HCT116 (cell line): ENCODE results near the gene ARHGEF10L. TPM values are rescaled to one million over a fixed set of nuclear protein-coding genes. Genes with fewer than 3 reads are reported as not detected.

Experiments
- ATAC-seq: fragments of 200-7000 bp; cut with Tn5 transposase; 2 replicates; pipeline ENCODE4 v1.9.1; 2020; ENCODE audit warnings: mild to moderate bottlenecking, moderate library complexity
- BruUV-seq: library from RNA; stranded (reverse); fragments of 400-500 nt; replicated peaks from 2 replicates; lab custom pipeline; 2021; lab: Mats Ljungman, UMichigan
- CTCF ChIA-PET: fragments of 300-600 bp; sonication (Branson Sonifier 250); formaldehyde crosslinking; loops from one replicate; lab custom pipeline; 2021; ENCODE audit warnings: antibody characterized with exemption; lab: Charles Lee
- POLR2A ChIA-PET: fragments of 300-600, 350-600 bp; sonication (Branson Sonifier 250); formaldehyde crosslinking; loops from one replicate; lab custom pipeline; 2021; ENCODE audit warnings: antibody characterized with exemption; lab: Charles Lee
- RAD21 ChIA-PET, 2 experiments: fragments of 300-600 bp; sonication (Branson Sonifier 250); formaldehyde crosslinking; loops; one replicate each; lab custom pipeline; 2023; ENCODE audit warnings: low total read pairs in 2 of 2; ENCODE audit not compliant: uncharacterized antibody in 2 of 2, unreplicated experiment in 2 of 2, low non-redundant PET in 1 of 2; lab: Charles Lee
- DNase-seq: peaks from one replicate; pipeline ENCODE4 v3.0.0-alpha.2; 2010; ENCODE audit warnings: low read depth, low spot score
- H2AFZ ChIP-seq: fragments of 200-600 bp; shearing (Covaris generic), sonication (generic); 2 replicates; pipeline ENCODE4 v1.6.1; 2017; ENCODE audit warnings: low read depth, mixed run types, mixed read lengths, antibody characterized with exemption, low read length; ENCODE audit not compliant: poor library complexity, severe bottlenecking
- H3K27ac ChIP-seq: 2 replicates; pipeline ENCODE4 v1.5.1; 2012; ENCODE audit warnings: low read depth, low read length
- H3K27me3 ChIP-seq: fragments of 200-600 bp; sonication (generic); 2 replicates; pipeline ENCODE4 v1.6.1; 2016; ENCODE audit warnings: mixed run types, low read length, mixed read lengths; ENCODE audit not compliant: insufficient read depth
- H3K36me3 ChIP-seq, 2 experiments: fragments of 200-500 bp in 1 of 2; fragments of 200-600 bp in 1 of 2; sonication (Bioruptor generic) in 1 of 2; sonication (generic) in 1 of 2; 2 replicates each; pipeline versions ENCODE4 v1.5.1 to v1.6.1; 2014 to 2016; ENCODE audit warnings: low read length in 2 of 2, inconsistent platforms in 1 of 2, mixed read lengths in 1 of 2, mixed run types in 1 of 2; ENCODE audit not compliant: insufficient read depth in 2 of 2, control insufficient read depth in 1 of 2
- H3K4me1 ChIP-seq, 2 experiments: fragments of 200-600 bp in 1 of 2; sonication (generic) in 1 of 2; 2 replicates each; pipeline versions ENCODE4 v1.5.1 to v1.6.1; 2012 to 2017; ENCODE audit warnings: low read length in 2 of 2, inconsistent platforms in 1 of 2, mild to moderate bottlenecking in 1 of 2, mixed read lengths in 1 of 2, mixed run types in 1 of 2, moderate library complexity in 1 of 2; ENCODE audit not compliant: insufficient read depth in 2 of 2, control insufficient read depth in 1 of 2
- H3K4me2 ChIP-seq: fragments of 200-600 bp; sonication (generic); 2 replicates; pipeline ENCODE4 v1.6.1; 2017; ENCODE audit warnings: mixed run types, low read length, mixed read lengths
- H3K4me3 ChIP-seq, 2 experiments: fragments of 200-600 bp in 1 of 2; sonication (generic) in 1 of 2; replicated peaks in 1 of 2; 2 replicates each; pipeline ENCODE4 v1.5.1; 2011 to 2016; ENCODE audit warnings: low read length in 2 of 2, control low read depth in 1 of 2, low read depth in 1 of 2, mild to moderate bottlenecking in 1 of 2, mixed read lengths in 1 of 2, mixed run types in 1 of 2
- H3K79me2 ChIP-seq: fragments of 200-600 bp; sonication (generic); 2 replicates; pipeline ENCODE4 v1.6.1; 2017; ENCODE audit warnings: mild to moderate bottlenecking, mixed run types, low read length, moderate library complexity, mixed read lengths; ENCODE audit not compliant: insufficient read depth
- H3K9ac ChIP-seq: fragments of 200-600 bp; sonication (generic); 2 replicates; pipeline ENCODE4 v1.6.1; 2016; ENCODE audit warnings: low read length, mixed read lengths
- H3K9me2 ChIP-seq: fragments of 200-600 bp; sonication (generic), shearing (Covaris generic); 2 replicates; pipeline ENCODE4 v1.6.1; 2017; ENCODE audit warnings: mixed run types, mild to moderate bottlenecking, moderate library complexity; ENCODE audit not compliant: insufficient read depth
- H3K9me3 ChIP-seq, 2 experiments: fragments of 200-500 bp in 1 of 2; fragments of 200-600 bp in 1 of 2; sonication (Bioruptor generic) in 1 of 2; sonication (generic) in 1 of 2; 2 replicates each; pipeline ENCODE4 v1.6.1; 2014 to 2017; ENCODE audit warnings: low read length in 2 of 2, mixed read lengths in 2 of 2, inconsistent platforms in 1 of 2, low read depth in 1 of 2, mild to moderate bottlenecking in 1 of 2, mixed run types in 1 of 2, moderate library complexity in 1 of 2; ENCODE audit not compliant: control insufficient read depth in 1 of 2, insufficient read depth in 1 of 2
- H4K20me1 ChIP-seq: fragments of 200-600 bp; sonication (generic), shearing (Covaris generic); 2 replicates; pipeline ENCODE4 v1.6.1; 2017; ENCODE audit warnings: mixed run types, mild to moderate bottlenecking, moderate library complexity; ENCODE audit not compliant: insufficient read depth
- ATF3 ChIP-seq: IDR thresholded peaks from 2 replicates; pipeline ENCODE4 v1.6.1; 2012
- CBX3 ChIP-seq: IDR thresholded peaks from 2 replicates; pipeline ENCODE4 v1.6.1; 2012; ENCODE audit warnings: low read depth
- CEBPB ChIP-seq: IDR thresholded peaks from 2 replicates; pipeline ENCODE4 v1.6.1; 2012; ENCODE audit warnings: low read depth
- CTCF ChIP-seq, 3 experiments: fragments of 200-600 bp in 1 of 3; sonication (generic) in 1 of 3; IDR thresholded peaks in 2 of 3; conservative IDR thresholded peaks in 1 of 3; 2 replicates each; pipeline ENCODE4 v1.5.1; 2012 to 2017; ENCODE audit warnings: low read depth in 2 of 3, low read length in 2 of 3, antibody characterized with exemption in 1 of 3, borderline replicate concordance in 1 of 3, control low read depth in 1 of 3, mild to moderate bottlenecking in 1 of 3, mixed read lengths in 1 of 3, mixed run types in 1 of 3, moderate library complexity in 1 of 3; ENCODE audit not compliant: insufficient read depth in 1 of 3
- EZH2phosphoT487 ChIP-seq: fragments of 200-600 bp; IDR thresholded peaks from 2 replicates; pipeline ENCODE4 v1.6.1; 2018; ENCODE audit warnings: antibody characterized with exemption, borderline replicate concordance
- JUND ChIP-seq: IDR thresholded peaks from 2 replicates; pipeline ENCODE4 v1.6.1; 2012
- RAD21 ChIP-seq: IDR thresholded peaks from 2 replicates; pipeline ENCODE4 v1.6.1; 2012; ENCODE audit warnings: low read depth, mild to moderate bottlenecking
- REST ChIP-seq: IDR thresholded peaks from 2 replicates; pipeline ENCODE4 v1.6.1; 2012; ENCODE audit warnings: low read depth
- SP1 ChIP-seq: IDR thresholded peaks from 2 replicates; pipeline ENCODE4 v1.6.1; 2012; ENCODE audit warnings: low read depth
- SRF ChIP-seq: IDR thresholded peaks from 2 replicates; pipeline ENCODE4 v1.6.1; 2012; ENCODE audit warnings: low read depth
- TCF7L2 ChIP-seq: IDR thresholded peaks from 2 replicates; pipeline ENCODE4 v1.7.0; 2011; ENCODE audit warnings: borderline replicate concordance, inconsistent platforms; ENCODE audit not compliant: insufficient read depth, insufficient read length; ENCODE audit errors: extremely low read depth
- YY1 ChIP-seq: IDR thresholded peaks from 2 replicates; pipeline ENCODE4 v1.6.1; 2011; ENCODE audit warnings: low read length, low read depth, moderate library complexity, mild to moderate bottlenecking; ENCODE audit not compliant: insufficient replicate concordance; ENCODE audit errors: extremely low read depth
- ZFX ChIP-seq: fragments of 450-650 bp; IDR thresholded peaks from 2 replicates; pipeline ENCODE4 v1.6.1; 2017
- ZNF274 ChIP-seq: fragments of 200-500 bp; sonication (Bioruptor generic); IDR thresholded peaks from 2 replicates; pipeline ENCODE4 v1.6.1; 2014; ENCODE audit warnings: mild to moderate bottlenecking, low read depth, low read length, inconsistent platforms
- intact Hi-C: fragments of 100-400 bp; cut with micrococcal nuclease; formaldehyde crosslinking; loops from 2 replicates; pipeline ENCODE4 v1.10.0; 2022
- total RNA-seq: library from RNA; stranded (reverse); gene quantifications from one replicate; pipeline ENCODE4 v1.2.1, GENCODE V29; 2021; ENCODE audit not compliant: unreplicated experiment

The ARHGEF10L gene
- total RNA-seq, 1 experiment from 2014 or later, result 14.7 TPM

GRCh38 chr1:17510138-17510537 is 29.4 kb upstream of the ARHGEF10L start:
- Histone ChIP-seq H3K4me2 (no peak overlapping the region), H2AFZ (no peak overlapping the region), H4K20me1 (no peaks in the 10 kb centered on the region), H3K27ac (no peak overlapping the region), H3K36me3 (no peaks in the 10 kb centered on the region), H3K4me3 (no peak overlapping the region), H3K4me1 (no peaks in the 10 kb centered on the region; a peak in 1 of 4 replicates), H3K9ac (no peak overlapping the region), H3K9me2 (no peaks in the 10 kb centered on the region), H3K79me2 (no peaks in the 10 kb centered on the region), H3K9me3 (no peaks in the 10 kb centered on the region), H3K27me3 (no peaks in the 10 kb centered on the region)
- no peak for TF ChIP-seq ZFX
- TF ChIP-seq SP1, result no peak
- TF ChIP-seq CEBPB, result no peak
- TF ChIP-seq RAD21, result no peak
- TF ChIP-seq CTCF (IDR thresholded peaks at IDR 0.05 in 2 of 3, conservative IDR thresholded peaks at IDR 0.05 in 1 of 3; ENCODE audit: borderline replicate concordance in 1 of 3, insufficient read depth in 1 of 3, low read depth in 2 of 3, low read length in 2 of 3), result no peak
- TF ChIP-seq YY1, result no peak
- TF ChIP-seq REST, result no peak
- no peak for TF ChIP-seq EZH2phosphoT487
- TF ChIP-seq TCF7L2, result no peak
- TF ChIP-seq SRF, result no peak
- no peak for TF ChIP-seq JUND
- no peak for TF ChIP-seq ZNF274
- TF ChIP-seq CBX3, result no peak
- TF ChIP-seq ATF3, result no peak
- POLR2A ChIA-PET, result interaction anchor here (0.6 kb wide), 1 partner anchor 378 kb away, joined by 3 read pairs; no protein-coding TSS in a partner anchor
- CTCF ChIA-PET, result no interaction called here
- intact Hi-C loops, result no loop called here
- RAD21 ChIA-PET, result no interaction called here
- no TSS peak for BruUV-seq
- no peak for ATAC-seq
- DNase-seq, result no peak
